PC-9 (cell line): ENCODE measurements around the gene PWP2. TPM values are rescaled to one million over a fixed set of nuclear protein-coding genes. Genes with fewer than 3 reads are reported as not detected.
"Not testable (repeated sequence)": the region's sequence is repeated elsewhere in the genome, so short reads cannot be mapped to it uniquely, and the experiment has no call there.

Experiments used
- BruUV-seq: library from RNA; stranded (reverse); fragments of 400-500 nt; replicated peaks from 2 replicates; lab custom pipeline; 2021; lab: Mats Ljungman, UMichigan
- CTCF ChIA-PET: fragments of 300-600 bp; sonication (Branson Sonifier 250); formaldehyde crosslinking; loops from one replicate; lab custom pipeline; 2022; ENCODE audit warnings: antibody characterized with exemption; lab: Charles Lee
- POLR2A ChIA-PET: fragments of 300-600 bp; sonication (Branson Sonifier 250); formaldehyde crosslinking; loops from one replicate; lab custom pipeline; 2022; ENCODE audit warnings: antibody characterized with exemption; ENCODE audit not compliant: unreplicated experiment; lab: Charles Lee
- DNase-seq, 2 experiments: peaks; one replicate each; pipeline versions ENCODE4 v3.0.0 to v3.0.0-alpha.2; 2015 to 2022; ENCODE audit warnings: mixed read lengths in 1 of 2
- H2AFZ ChIP-seq: fragments of 200-600 bp; sonication (generic); 2 replicates; pipeline ENCODE4 v1.8.1; 2017; ENCODE audit warnings: antibody characterized with exemption
- H3F3A ChIP-seq: fragments of 200-600 bp; sonication (generic); 2 replicates; pipeline ENCODE4 v1.8.1; 2017; ENCODE audit warnings: antibody characterized with exemption, mild to moderate bottlenecking, low read depth; ENCODE audit not compliant: insufficient read depth
- H3K27ac ChIP-seq: fragments of 200-600 bp; sonication (generic); 2 replicates; pipeline ENCODE4 v1.6.1; 2016; ENCODE audit warnings: mixed run types
- H3K27me3 ChIP-seq: fragments of 200-600 bp; sonication (generic); 2 replicates; pipeline ENCODE4 v1.6.1; 2016; ENCODE audit warnings: low read depth, mixed run types; ENCODE audit not compliant: insufficient read depth
- H3K36me3 ChIP-seq: fragments of 200-600 bp; sonication (generic); 2 replicates; pipeline ENCODE4 v1.6.1; 2016; ENCODE audit warnings: low read depth, mixed run types
- H3K4me1 ChIP-seq: fragments of 200-600 bp; sonication (generic); replicated peaks from 2 replicates; pipeline ENCODE4 v1.6.1; 2016; ENCODE audit warnings: mixed run types; ENCODE audit not compliant: insufficient read depth
- H3K4me2 ChIP-seq: fragments of 200-600 bp; sonication (generic); 2 replicates; pipeline ENCODE4 v1.6.1; 2017; ENCODE audit warnings: mixed run types
- H3K4me3 ChIP-seq: fragments of 200-600 bp; sonication (generic); 2 replicates; pipeline ENCODE4 v1.6.1; 2016; ENCODE audit warnings: mixed run types
- H3K79me2 ChIP-seq: fragments of 200-600 bp; sonication (generic); 2 replicates; pipeline ENCODE4 v1.6.1; 2017; ENCODE audit warnings: low read depth, mixed run types
- H3K9me2 ChIP-seq: fragments of 200-600 bp; sonication (generic); 2 replicates; pipeline ENCODE4 v1.8.1; 2017; ENCODE audit warnings: mild to moderate bottlenecking; ENCODE audit not compliant: insufficient read depth
- H3K9me3 ChIP-seq: fragments of 200-600 bp; sonication (generic); 2 replicates; pipeline ENCODE4 v1.8.1; 2016; ENCODE audit warnings: low read depth; ENCODE audit not compliant: insufficient read depth
- H4K20me1 ChIP-seq: fragments of 200-600 bp; sonication (generic); 2 replicates; pipeline ENCODE4 v1.8.1; 2017; ENCODE audit not compliant: insufficient read depth
- intact Hi-C: fragments of 100-400 bp; cut with micrococcal nuclease; formaldehyde crosslinking; loops from one replicate; pipeline ENCODE4 v1.10.0; 2022; ENCODE audit not compliant: unreplicated experiment
- total RNA-seq: library from RNA; stranded (reverse); gene quantifications from 2 replicates; pipeline ENCODE4 v1.2.3, GENCODE V29; 2021

The PWP2 gene
- total RNA-seq, 1 experiment from 2014 or later: 22.6 TPM

DNA sequence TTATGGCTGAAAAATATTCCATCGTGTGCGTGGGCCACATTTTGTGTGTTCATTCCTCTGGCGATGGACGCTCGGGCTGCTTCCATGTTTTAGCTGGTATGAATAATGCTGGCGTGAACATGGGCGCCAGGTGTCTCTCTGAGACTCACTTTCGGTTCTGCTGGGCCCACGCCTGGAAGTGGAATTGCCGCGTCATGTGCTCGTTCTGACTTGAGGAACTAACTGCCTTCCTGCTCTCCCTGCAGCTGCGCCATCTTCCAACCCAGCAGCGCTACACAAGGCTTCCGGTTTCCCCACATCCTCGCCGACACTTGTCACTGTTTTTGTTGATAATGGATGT lies 46.7 kb downstream of the PWP2 start:
- CTCF ChIA-PET, H3K9me3 ChIP-seq, H2AFZ ChIP-seq, H3F3A ChIP-seq, H4K20me1 ChIP-seq, DNase-seq, H3K9me2 ChIP-seq, POLR2A ChIA-PET, H3K4me2 ChIP-seq, H3K27me3 ChIP-seq, H3K36me3 ChIP-seq, H3K4me1 ChIP-seq, H3K4me3 ChIP-seq, intact Hi-C loops, H3K79me2 ChIP-seq, BruUV-seq, H3K27ac ChIP-seq: not testable (repeated sequence)

DNA sequence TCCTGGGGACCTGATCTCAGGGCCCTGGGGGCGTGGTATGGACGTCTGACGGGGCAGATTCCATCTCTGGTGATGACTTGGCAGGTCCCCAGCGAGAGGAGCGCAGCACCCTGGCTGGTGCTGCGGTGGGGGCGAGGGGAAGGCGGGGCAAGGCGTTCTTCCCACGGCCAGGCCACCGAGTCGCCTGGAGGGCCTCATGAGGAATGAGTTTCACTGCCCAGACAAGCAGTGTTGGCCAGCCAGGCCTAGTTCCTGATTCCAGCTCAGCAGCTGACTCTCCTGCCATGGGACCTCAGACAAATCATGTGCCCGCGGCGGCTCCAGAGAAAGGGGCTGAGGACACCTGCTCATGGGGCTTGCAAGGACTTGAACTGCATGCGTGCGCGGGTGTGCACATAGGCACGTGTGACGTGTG lies 47.6 kb downstream of the PWP2 start:
- POLR2A ChIA-PET, H3K27ac ChIP-seq, H3K4me2 ChIP-seq, H3K9me2 ChIP-seq, H3K4me1 ChIP-seq, BruUV-seq, H2AFZ ChIP-seq, H3K9me3 ChIP-seq, H3K27me3 ChIP-seq, H3K79me2 ChIP-seq, intact Hi-C loops, H3F3A ChIP-seq, CTCF ChIA-PET, H3K4me3 ChIP-seq, H4K20me1 ChIP-seq, DNase-seq, H3K36me3 ChIP-seq: not testable (repeated sequence)

DNA sequence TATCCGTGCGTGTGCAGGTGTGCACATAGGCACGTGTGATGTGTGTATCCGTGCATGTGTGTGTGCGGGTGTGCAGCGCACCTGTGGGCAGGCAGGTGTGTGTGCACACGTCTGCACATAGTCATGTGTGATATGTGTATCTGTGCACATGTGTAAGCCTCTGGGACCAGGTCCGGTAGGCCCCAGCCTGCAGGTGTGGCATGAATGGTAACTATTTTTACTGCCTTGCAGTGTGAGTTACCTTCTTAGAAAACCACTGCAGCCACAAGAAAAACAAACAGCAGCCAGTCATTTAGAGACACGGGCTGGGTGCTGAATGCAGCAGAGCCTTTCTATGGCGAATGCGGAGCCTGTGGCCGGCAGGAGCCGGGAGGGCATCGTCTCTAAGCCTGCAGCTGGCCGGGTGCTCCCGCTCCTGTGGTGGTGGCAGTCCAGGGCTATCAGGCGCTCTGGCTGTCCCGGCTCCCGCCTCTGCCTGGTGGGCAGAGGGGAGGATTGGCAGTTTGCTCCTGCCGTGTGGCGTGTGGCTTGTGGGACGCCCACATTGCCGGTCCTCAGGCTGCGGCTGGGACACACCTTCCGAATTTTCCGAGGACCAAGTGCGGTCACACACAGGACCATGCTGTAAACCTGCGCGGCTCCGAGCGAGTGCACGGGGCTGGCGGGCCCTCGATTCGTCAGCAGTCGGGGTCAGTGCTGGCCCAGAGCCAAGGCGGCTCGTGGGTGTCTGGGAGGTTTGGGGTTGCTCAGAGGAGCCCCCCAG lies 48.2 kb downstream of the PWP2 start:
- H3K4me2 ChIP-seq, H2AFZ ChIP-seq, intact Hi-C loops, H4K20me1 ChIP-seq, H3K4me3 ChIP-seq, H3K36me3 ChIP-seq, H3K9me2 ChIP-seq, BruUV-seq, H3K9me3 ChIP-seq, CTCF ChIA-PET, H3K27me3 ChIP-seq, H3K79me2 ChIP-seq, H3F3A ChIP-seq, POLR2A ChIA-PET, DNase-seq, H3K4me1 ChIP-seq, H3K27ac ChIP-seq: not testable (repeated sequence)

DNA sequence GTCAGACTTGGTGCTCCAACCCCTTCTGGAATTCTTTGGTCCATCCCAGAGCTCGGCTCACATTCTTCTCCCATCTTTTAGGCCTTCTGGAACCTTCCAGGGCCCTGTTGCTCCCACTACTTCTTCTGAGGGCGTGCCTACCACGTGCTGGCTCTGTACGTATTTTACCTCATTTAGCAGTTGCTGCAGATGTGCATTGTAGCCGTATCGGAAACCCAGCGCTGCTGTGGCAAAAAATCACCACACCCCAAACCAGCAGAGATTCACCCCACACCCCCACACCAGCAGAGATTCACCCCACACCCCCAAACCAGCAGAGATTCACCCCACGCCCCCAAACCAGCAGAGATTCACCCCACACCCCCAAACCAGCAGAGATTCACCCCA lies 48.8 kb downstream of the PWP2 start:
- H3K36me3 ChIP-seq, H3K27ac ChIP-seq, intact Hi-C loops, H3K4me1 ChIP-seq, DNase-seq, H3K79me2 ChIP-seq, H3K9me2 ChIP-seq, H2AFZ ChIP-seq, POLR2A ChIA-PET, H3K9me3 ChIP-seq, H4K20me1 ChIP-seq, H3K27me3 ChIP-seq, H3F3A ChIP-seq, BruUV-seq, H3K4me2 ChIP-seq, CTCF ChIA-PET, H3K4me3 ChIP-seq: not testable (repeated sequence)

DNA sequence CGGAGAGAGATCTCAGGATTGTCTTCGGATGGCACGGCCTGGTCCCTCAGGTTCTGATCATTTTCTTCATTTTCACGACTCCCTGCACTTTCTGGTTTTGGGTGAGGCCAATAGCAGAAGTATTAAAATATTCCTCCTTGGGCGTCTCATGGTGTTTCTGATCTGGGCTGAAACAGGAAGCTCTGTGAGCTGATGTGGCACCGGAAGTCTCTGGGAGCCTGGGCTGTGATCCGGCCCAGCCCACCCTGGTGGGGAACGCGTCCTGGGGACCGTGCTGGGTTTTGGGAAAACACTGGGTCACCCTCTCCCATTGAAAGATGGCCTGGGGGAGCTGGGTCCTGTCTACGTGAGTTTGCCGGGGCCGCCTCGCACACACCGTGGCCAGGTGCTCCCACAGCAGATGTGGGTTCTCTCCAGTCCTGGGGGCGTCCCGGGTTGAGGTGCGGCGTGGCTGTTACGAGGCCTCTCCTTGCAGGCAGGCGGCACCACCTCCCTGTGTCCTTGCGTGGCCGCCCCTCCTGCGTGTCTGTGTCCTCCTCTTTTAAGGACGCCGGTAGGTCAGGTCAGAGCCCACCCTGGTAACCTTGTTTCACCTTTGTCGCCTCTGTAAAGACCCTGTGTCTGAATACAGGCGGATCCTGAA lies 50.4 kb downstream of the PWP2 start:
- POLR2A ChIA-PET, intact Hi-C loops: not testable (repeated sequence)

DNA sequence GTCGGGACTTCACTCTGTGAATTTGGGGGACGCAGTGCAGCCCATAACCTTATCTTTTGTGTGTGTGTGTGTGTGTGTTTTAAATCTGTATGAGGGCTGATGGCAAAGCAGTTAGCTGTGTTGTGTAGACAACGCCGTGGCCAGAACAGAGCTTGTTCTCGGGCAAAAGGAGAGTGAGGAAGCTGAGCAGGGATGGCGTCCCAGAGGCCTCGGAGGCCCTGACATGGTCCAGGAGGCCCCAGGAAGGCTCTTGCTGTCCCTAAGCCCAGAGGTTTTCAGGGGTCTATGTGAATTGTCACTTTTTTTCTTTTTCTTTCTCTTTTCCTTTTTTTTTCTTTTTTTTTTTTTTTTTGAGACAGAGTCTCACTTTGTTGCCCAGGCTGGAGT lies 50.9 kb downstream of the PWP2 start:
- H3F3A ChIP-seq, BruUV-seq, CTCF ChIA-PET, H3K27me3 ChIP-seq, H3K27ac ChIP-seq, H3K4me1 ChIP-seq, H3K79me2 ChIP-seq, POLR2A ChIA-PET, H3K4me2 ChIP-seq, H3K9me2 ChIP-seq, H3K36me3 ChIP-seq, DNase-seq, H2AFZ ChIP-seq, H4K20me1 ChIP-seq, H3K9me3 ChIP-seq, intact Hi-C loops, H3K4me3 ChIP-seq: not testable (repeated sequence)

More for the DNA sequence above, 50.4 kb downstream of the PWP2 start:
- H3K9me2 ChIP-seq, DNase-seq, H3K4me3 ChIP-seq, H4K20me1 ChIP-seq, H3K4me1 ChIP-seq, H3K36me3 ChIP-seq, H3K4me2 ChIP-seq, CTCF ChIA-PET, H3K27me3 ChIP-seq, H3K79me2 ChIP-seq, H3K9me3 ChIP-seq, H3K27ac ChIP-seq, H2AFZ ChIP-seq, BruUV-seq, H3F3A ChIP-seq: not testable (repeated sequence)

DNA sequence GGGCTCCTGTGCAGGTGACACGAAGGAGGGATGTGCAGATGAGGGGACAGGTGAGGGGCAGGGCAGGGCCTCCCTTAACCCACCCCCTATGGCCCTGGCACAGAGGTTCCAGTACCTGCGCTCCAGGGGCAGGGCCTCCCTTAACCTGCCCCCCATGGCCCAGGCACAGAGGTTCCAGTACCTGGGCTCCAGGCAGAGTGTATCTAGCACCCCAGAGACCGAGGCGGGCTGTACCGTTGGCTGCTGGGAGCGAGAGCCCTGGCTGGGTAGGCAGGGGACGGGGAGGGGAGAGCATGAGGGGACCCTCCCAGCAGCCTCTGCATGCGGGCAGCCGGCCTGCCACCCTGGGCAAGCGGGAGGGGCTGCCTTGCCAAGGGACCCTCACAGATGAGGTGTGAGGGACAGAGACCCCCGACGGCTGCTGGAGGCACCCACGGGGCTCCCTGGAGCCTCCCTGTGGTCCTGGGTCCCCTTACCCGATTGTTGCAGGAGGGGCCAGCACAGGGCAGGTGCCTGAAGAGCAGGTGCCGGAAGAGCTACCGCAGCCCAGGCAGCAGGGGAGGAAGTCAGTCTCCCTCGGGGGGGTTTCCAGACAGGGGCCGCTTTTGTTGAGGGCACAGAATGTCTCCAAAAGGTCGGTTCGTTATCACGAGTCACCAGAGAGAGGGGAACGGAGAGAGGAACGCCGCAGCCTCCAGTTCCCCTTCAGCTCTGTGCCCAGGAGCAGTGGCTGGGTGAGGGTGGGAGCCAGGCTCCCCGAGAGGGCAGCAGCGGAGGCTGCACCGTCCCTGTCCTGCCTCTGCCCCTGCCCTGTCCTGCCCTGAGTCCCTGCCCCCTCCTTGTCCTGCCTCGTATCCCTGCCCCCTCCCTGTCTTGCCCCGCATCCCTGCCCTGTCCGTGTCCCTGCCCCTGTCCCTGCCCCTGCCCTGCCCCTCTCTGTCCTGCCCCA lies 52.4 kb downstream of the PWP2 start:
- H3K4me2 ChIP-seq, H3K4me1 ChIP-seq, H3K9me3 ChIP-seq, intact Hi-C loops, H3K36me3 ChIP-seq, H3K4me3 ChIP-seq, POLR2A ChIA-PET, BruUV-seq, H3K27ac ChIP-seq, H3K9me2 ChIP-seq, H3F3A ChIP-seq, H2AFZ ChIP-seq, DNase-seq, H3K79me2 ChIP-seq, H4K20me1 ChIP-seq, CTCF ChIA-PET, H3K27me3 ChIP-seq: not testable (repeated sequence)
